ENCODE measurements around the gene RING1.

GRCh38 chr6:33168284-33168601 lies 40.1 kb upstream of the RING1 start:
- TF ChIP-seq SIN3A (IDR thresholded peaks at IDR 0.05; ENCODE audit: borderline replicate concordance, insufficient read depth, low read length), result no peak
- no peak for TF ChIP-seq TAF1 (IDR thresholded peaks at IDR 0.05; ENCODE audit: borderline replicate concordance, insufficient read depth, low read length)
- TF ChIP-seq POLR2AphosphoS5 (IDR thresholded peaks at IDR 0.05; ENCODE audit: low read depth, low read length), result no peak

Measured in PFSK-1 (cell line).